IMR-90 (cell line): ENCODE results near the gene ATF6B. TPM values are rescaled to one million over a fixed set of nuclear protein-coding genes. Genes with fewer than 3 reads are reported as not detected.

Experiments
- ATAC-seq: fragments of 200-7000 bp; cut with Tn5 transposase; 2 replicates; pipeline ENCODE4 v1.9.1; 2020; ENCODE audit warnings: low read depth, mild to moderate bottlenecking, moderate library complexity
- BruUV-seq: library from RNA; stranded (reverse); fragments of 400-500 nt; replicated peaks from 2 replicates; lab custom pipeline; 2021; lab: Mats Ljungman, UMichigan
- CTCF ChIA-PET: fragments of 300-600 bp; formaldehyde crosslinking; extraction: SDS; loops from one replicate; lab custom pipeline; 2021; ENCODE audit warnings: antibody characterized with exemption; lab: Yijun Ruan, JAX
- POLR2A ChIA-PET: fragments of 300-600 bp; sonication (Branson Sonifier 250); formaldehyde crosslinking; loops from one replicate; lab custom pipeline; 2022; ENCODE audit warnings: antibody characterized with exemption; ENCODE audit not compliant: unreplicated experiment; lab: Charles Lee
- DNase-seq: peaks from one replicate; pipeline ENCODE4 v3.0.0; 2013
- H2AFZ ChIP-seq: replicated peaks from 2 replicates; pipeline ENCODE3; 2013; ENCODE audit warnings: low read length, mild to moderate bottlenecking; ENCODE audit not compliant: poor library complexity
- H2AK5ac ChIP-seq: 2 replicates; pipeline ENCODE4 v1.6.1; 2013; ENCODE audit warnings: low read depth, low read length, inconsistent platforms
- H2AK9ac ChIP-seq: replicated peaks from 2 replicates; pipeline ENCODE3; 2013; ENCODE audit warnings: mild to moderate bottlenecking, low read depth, low read length, moderate library complexity; ENCODE audit not compliant: poor library complexity
- H2BK120ac ChIP-seq: 2 replicates; pipeline ENCODE4 v1.6.1; 2013; ENCODE audit warnings: low read depth, low read length, inconsistent platforms
- H2BK15ac ChIP-seq: 3 replicates; pipeline ENCODE4 v1.6.1; 2013; ENCODE audit warnings: low read depth, low read length, inconsistent platforms
- H2BK20ac ChIP-seq: 2 replicates; pipeline ENCODE4 v1.6.1; 2013; ENCODE audit warnings: low read depth, mild to moderate bottlenecking, inconsistent platforms, low read length, moderate library complexity
- H2BK5ac ChIP-seq: 2 replicates; pipeline ENCODE4 v1.6.1; 2013; ENCODE audit warnings: mild to moderate bottlenecking, low read depth, low read length, inconsistent platforms; ENCODE audit not compliant: poor library complexity, severe bottlenecking
- H3K14ac ChIP-seq: replicated peaks from 2 replicates; pipeline ENCODE4 v1.6.1; 2013; ENCODE audit warnings: low read depth, low read length, inconsistent platforms
- H3K18ac ChIP-seq: 2 replicates; pipeline ENCODE4 v1.6.1; 2013; ENCODE audit warnings: low read depth, low read length, control low read depth
- H3K23ac ChIP-seq: 2 replicates; pipeline ENCODE4 v1.6.1; 2013; ENCODE audit warnings: low read depth, low read length, inconsistent platforms
- H3K27ac ChIP-seq: 2 replicates; pipeline ENCODE4 v1.5.1; 2013; ENCODE audit warnings: mild to moderate bottlenecking, control low read depth, low read length; ENCODE audit not compliant: insufficient read depth
- H3K27me3 ChIP-seq: 2 replicates; pipeline ENCODE4 v1.6.1; 2013; ENCODE audit warnings: low read length; ENCODE audit not compliant: control insufficient read depth, insufficient read depth
- H3K36me3 ChIP-seq: 2 replicates; pipeline ENCODE4 v1.6.1; 2013; ENCODE audit warnings: low read length, mixed read lengths; ENCODE audit not compliant: control insufficient read depth, insufficient read depth
- H3K4ac ChIP-seq: 2 replicates; pipeline ENCODE4 v1.6.1; 2013; ENCODE audit warnings: low read depth, low read length, inconsistent platforms
- H3K4me1 ChIP-seq: 2 replicates; pipeline ENCODE4 v1.6.1; 2013; ENCODE audit warnings: low read length, mixed read lengths; ENCODE audit not compliant: control insufficient read depth, insufficient read depth
- H3K4me2 ChIP-seq: 2 replicates; pipeline ENCODE4 v1.6.1; 2013; ENCODE audit warnings: low read depth, mild to moderate bottlenecking, control low read depth, low read length, moderate library complexity
- H3K4me3 ChIP-seq: 2 replicates; pipeline ENCODE4 v1.5.1; 2013; ENCODE audit warnings: low read depth, mild to moderate bottlenecking, control low read depth, low read length, moderate library complexity; ENCODE audit not compliant: insufficient read depth
- H3K56ac ChIP-seq: 2 replicates; pipeline ENCODE4 v1.6.1; 2013; ENCODE audit warnings: low read length, inconsistent platforms; ENCODE audit not compliant: insufficient read depth; ENCODE audit errors: extremely low read depth
- H3K79me1 ChIP-seq, 2 experiments: 2 replicates each; pipeline ENCODE4 v1.6.1; 2013; ENCODE audit warnings: low read length in 2 of 2, inconsistent platforms in 1 of 2, low read depth in 1 of 2
- H3K9ac ChIP-seq: 2 replicates; pipeline ENCODE4 v1.6.1; 2013; ENCODE audit warnings: low read depth, low read length, control low read depth
- H3K9me1 ChIP-seq: 2 replicates; pipeline ENCODE4 v1.6.1; 2013; ENCODE audit warnings: low read length, inconsistent platforms; ENCODE audit not compliant: insufficient read depth
- H3K9me3 ChIP-seq: 2 replicates; pipeline ENCODE4 v1.6.1; 2013; ENCODE audit warnings: low read length; ENCODE audit not compliant: control insufficient read depth, insufficient read depth
- H4K20me1 ChIP-seq: 2 replicates; pipeline ENCODE4 v1.6.1; 2013; ENCODE audit warnings: low read length, inconsistent platforms; ENCODE audit not compliant: insufficient read depth
- H4K5ac ChIP-seq: 2 replicates; pipeline ENCODE4 v1.6.1; 2013; ENCODE audit warnings: mild to moderate bottlenecking, low read depth, low read length, control low read depth
- H4K8ac ChIP-seq, 2 experiments: 2 replicates each; pipeline ENCODE4 v1.6.1; 2013; ENCODE audit warnings: low read depth in 2 of 2, low read length in 2 of 2, control low read depth in 1 of 2, inconsistent platforms in 1 of 2
- H4K91ac ChIP-seq: 2 replicates; pipeline ENCODE4 v1.6.1; 2013; ENCODE audit warnings: low read depth, low read length, inconsistent platforms; ENCODE audit not compliant: insufficient read depth
- CEBPB ChIP-seq: IDR thresholded peaks from 2 replicates; pipeline ENCODE4 v1.6.1; 2012; ENCODE audit warnings: low read depth, low read length, improper control_type of control experiment
- CTCF ChIP-seq: conservative IDR thresholded peaks from 2 replicates; pipeline ENCODE4 v1.5.1; 2012; ENCODE audit warnings: mild to moderate bottlenecking, low read depth, low read length, improper control_type of control experiment
- WGBS, 2 experiments: methylation state at CpG; one replicate each; pipeline versions ENCODE4 v1.1.5 to v1.1.7; 2013; ENCODE audit warnings: missing lambda C conversion rate in 2 of 2; ENCODE audit not compliant: insufficient read length in 1 of 2; ENCODE audit errors: extremely low coverage in 2 of 2; 5-methylcytosine and 5-hydroxymethylcytosine counted together
- dilution Hi-C: fragments of 300-500 bp; cut with HindIII; formaldehyde crosslinking; loops from one replicate; pipeline ENCODE4 v1.14.3; 2018; ENCODE audit warnings: low sequenced_read_pairs; ENCODE audit not compliant: unreplicated experiment
- in situ Hi-C: fragments of 300-500 bp; cut with MboI; formaldehyde crosslinking; loops from 3 replicates; pipeline ENCODE4 v1.14.3; 2019; ENCODE audit warnings: low sequenced_read_pairs, inconsistent platforms, mixed read lengths
- intact Hi-C: fragments of 100-400 bp; cut with micrococcal nuclease; formaldehyde crosslinking; loops from 2 replicates; pipeline ENCODE4 v1.10.0; 2022
- polyA plus RNA-seq, 3 experiments: library from polyadenylated mRNA; depleted of rRNA; stranded (reverse); fragments of >200 nt; gene quantifications; 2 replicates each; pipeline ENCODE4 v1.2.3, GENCODE V29; 2012; ENCODE audit warnings: low replicate concordance in 1 of 3
- total RNA-seq: library from RNA; depleted of rRNA; stranded (reverse); fragments of >200 nt; gene quantifications from 2 replicates; pipeline ENCODE4 v1.2.3, GENCODE V29; 2012

ATF6B gene
- total and polyA plus RNA-seq, 2 of the 4 experiments (the other 2 are of a cell fraction), result 7.9 to 69.6 TPM

GRCh38 chr6:32076321-32076809 lies 51.7 kb downstream of the ATF6B start:
- peaks cover 18% of the 10 kb centered on the region for H3K9me1 ChIP-seq
- WGBS, 2 experiments, result 51% methylated on average over 3 of the region's 12 CpGs; no CpG with 5 or more reads in 1 of the 2 experiments
- H2AFZ ChIP-seq, result no peak overlapping the region
- no TSS peak for BruUV-seq
- H3K27me3 ChIP-seq, result peaks cover 5% of the 10 kb centered on the region
- intact Hi-C loops (no loop called here), dilution Hi-C loops (no loop called here), in situ Hi-C loops (no loop called here)
- ATAC-seq (peak; percentile 18), DNase-seq (peak; percentile 79)
- no peak overlapping the region for H3K27ac ChIP-seq
- no peak overlapping the region for H2BK5ac ChIP-seq
- TF ChIP-seq CTCF (no peak), CEBPB (peak; percentile 73)
- H3K4me2 ChIP-seq, result no peak overlapping the region
- peak overlapping the region; percentile 10; the same call in 1 of the 2 replicates for H3K4ac ChIP-seq
- H3K18ac ChIP-seq, result no peak overlapping the region
- no peak overlapping the region for H2AK9ac ChIP-seq
- CTCF ChIA-PET, result interaction anchor here (0.5 to 1.2 kb wide), 3 partner anchors 38 to 61 kb away, joined by 3 read pairs; no protein-coding TSS in a partner anchor
- peaks cover 24% of the 10 kb centered on the region for H3K4me1 ChIP-seq
- no peak overlapping the region for H3K14ac ChIP-seq
- no peaks in the 10 kb centered on the region for H3K9me3 ChIP-seq
- no peak overlapping the region for H2BK20ac ChIP-seq
- no peak overlapping the region for H2BK120ac ChIP-seq
- POLR2A ChIA-PET, result interaction anchor here (0.5 to 0.8 kb wide), 2 partner anchors 52 to 1356 kb away, joined by 3 to 4 read pairs; partner anchors contain the start of gene ATF6B
- H3K4me3 ChIP-seq, result no peak overlapping the region
- no peaks in the 10 kb centered on the region for H3K79me1 ChIP-seq
- H4K91ac ChIP-seq, result no peak overlapping the region
- H3K9ac ChIP-seq, result no peak overlapping the region
- H3K23ac ChIP-seq, result no peak overlapping the region
- H4K20me1 ChIP-seq, result peaks cover 3% of the 10 kb centered on the region; the same call in 1 of the 2 replicates
- H2BK15ac ChIP-seq, result no peak overlapping the region
- H4K5ac ChIP-seq, result no peak overlapping the region
- no peak overlapping the region for H4K8ac ChIP-seq
- H3K36me3 ChIP-seq, result no peaks in the 10 kb centered on the region
- H3K56ac ChIP-seq, result no peak overlapping the region
- H2AK5ac ChIP-seq, result no peak overlapping the region; the same call in 1 of the 2 replicates
